Neural crest cell (in vitro differentiated cells): ENCODE results near the gene PDE8B. TPM values are rescaled to one million over a fixed set of nuclear protein-coding genes. Genes with fewer than 3 reads are reported as not detected.

Experiments used
- DNase-seq: peaks from one replicate; pipeline ENCODE4 v3.0.0; 2021; ENCODE audit warnings: low read depth, mixed read lengths, low spot score
- H3K27ac Mint-ChIP-seq: one replicate; pipeline ENCODE4 v1.8.0; 2021; ENCODE audit warnings: mild to moderate bottlenecking, mixed read lengths; ENCODE audit not compliant: unreplicated experiment
- H3K27me3 Mint-ChIP-seq: 2 replicates; pipeline ENCODE4 v1.8.0; 2021; ENCODE audit warnings: low read depth, mild to moderate bottlenecking, mixed read lengths
- H3K36me3 Mint-ChIP-seq: 2 replicates; pipeline ENCODE4 v1.8.0; 2021; ENCODE audit warnings: low read depth, mild to moderate bottlenecking, mixed read lengths
- H3K4me1 Mint-ChIP-seq: 2 replicates; pipeline ENCODE4 v1.8.0; 2021; ENCODE audit warnings: mixed read lengths
- H3K4me3 Mint-ChIP-seq: one replicate; pipeline ENCODE4 v1.8.0; 2021; ENCODE audit warnings: mild to moderate bottlenecking, mixed read lengths
- H3K9me3 Mint-ChIP-seq: 2 replicates; pipeline ENCODE4 v1.8.0; 2021; ENCODE audit warnings: mixed read lengths
- CTCF ChIP-seq: fragments of 200-600 bp; sonication (generic); conservative IDR thresholded peaks from 2 replicates; pipeline ENCODE4 v1.5.0; 2021; ENCODE audit warnings: antibody characterized with exemption, mild to moderate bottlenecking
- total RNA-seq: library from RNA; stranded (reverse); gene quantifications from 2 replicates; pipeline ENCODE4 v1.2.1, GENCODE V29; 2021

The PDE8B gene
- total RNA-seq, 1 donor from 2014 or later: 0.44 TPM

GRCh38 chr5:77262697-77263096, 52.2 kb downstream of the PDE8B start:
- H3K9me3 Mint-ChIP-seq: no peaks in the 10 kb centered on the region
- H3K36me3 Mint-ChIP-seq: no peaks in the 10 kb centered on the region
- H3K4me1 Mint-ChIP-seq: no peaks in the 10 kb centered on the region
- H3K4me3 Mint-ChIP-seq: no peak overlapping the region
- H3K27me3 Mint-ChIP-seq: no peaks in the 10 kb centered on the region
- DNase-seq: no peak
- H3K27ac Mint-ChIP-seq: no peak overlapping the region
- TF ChIP-seq CTCF: no peak

DNA sequence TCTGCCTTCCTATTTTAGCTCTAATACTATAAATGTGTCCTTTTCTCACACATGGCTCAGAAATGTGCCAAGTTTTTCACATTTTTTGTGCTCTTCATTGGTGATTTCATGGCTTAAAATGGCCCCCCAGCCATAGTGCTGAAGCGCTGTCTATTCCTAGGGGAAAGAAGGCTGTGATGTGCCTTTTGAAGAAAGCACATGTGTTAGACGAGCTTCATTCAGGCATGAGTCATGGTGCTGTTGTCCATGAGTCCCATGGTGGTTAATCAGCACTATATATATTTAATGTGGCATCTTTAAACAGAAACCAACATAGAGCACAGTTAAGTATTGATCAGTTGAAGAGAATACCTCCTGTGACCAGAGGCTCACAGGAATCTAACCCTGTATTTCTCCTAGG, 55.8 kb downstream of the PDE8B start:
- TF ChIP-seq CTCF: no peak
- no peak for DNase-seq
- Mint-ChIP-seq H3K36me3 (peaks cover 5% of the 10 kb centered on the region), H3K27ac (no peak overlapping the region), H3K4me1 (no peaks in the 10 kb centered on the region), H3K27me3 (no peaks in the 10 kb centered on the region), H3K4me3 (no peak overlapping the region), H3K9me3 (peaks cover 10% of the 10 kb centered on the region)

GRCh38 chr5:77267496-77267895, 57.0 kb downstream of the PDE8B start:
- H3K27ac Mint-ChIP-seq: no peak overlapping the region
- H3K27me3 Mint-ChIP-seq: no peaks in the 10 kb centered on the region
- H3K4me1 Mint-ChIP-seq: no peaks in the 10 kb centered on the region
- H3K4me3 Mint-ChIP-seq: no peak overlapping the region
- TF ChIP-seq CTCF: no peak
- no peak for DNase-seq
- H3K9me3 Mint-ChIP-seq: peaks cover 10% of the 10 kb centered on the region
- H3K36me3 Mint-ChIP-seq: peaks cover 5% of the 10 kb centered on the region

- Mint-ChIP-seq H3K27me3 (no peaks in the 10 kb centered on the region), H3K4me3 (no peak overlapping the region), H3K9me3 (peaks cover 10% of the 10 kb centered on the region), H3K36me3 (peaks cover 5% of the 10 kb centered on the region), H3K4me1 (no peaks in the 10 kb centered on the region), H3K27ac (no peak overlapping the region)
- no peak for DNase-seq
- no peak for TF ChIP-seq CTCF
These were observed 61.7 kb downstream of the PDE8B start for GRCh38 chr5:77272206-77272605.

DNA sequence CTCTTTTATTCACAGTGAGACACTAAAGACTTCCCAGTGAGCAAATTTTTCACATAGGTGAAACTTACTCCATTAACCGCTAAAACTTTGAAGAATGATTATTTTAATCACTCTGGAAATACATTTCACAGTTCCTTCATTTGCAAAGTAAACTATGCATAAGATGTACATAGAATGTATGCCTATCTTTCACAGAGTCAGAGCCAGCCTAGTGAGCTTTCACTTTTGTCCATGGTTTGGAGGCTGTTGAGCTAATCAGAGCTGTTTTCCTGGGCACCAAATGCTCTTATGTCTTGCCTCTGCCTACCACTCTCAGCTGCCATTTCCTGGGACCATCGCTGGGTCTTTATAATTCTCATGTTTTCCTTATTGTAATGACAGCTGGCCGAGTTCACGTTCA, 67.3 kb downstream of the PDE8B start:
- DNase-seq: no peak
- no peaks in the 10 kb centered on the region for H3K36me3 Mint-ChIP-seq
- no peak overlapping the region for H3K4me3 Mint-ChIP-seq
- no peaks in the 10 kb centered on the region for H3K4me1 Mint-ChIP-seq
- no peak for TF ChIP-seq CTCF
- no peaks in the 10 kb centered on the region for H3K27me3 Mint-ChIP-seq
- no peaks in the 10 kb centered on the region for H3K9me3 Mint-ChIP-seq
- no peak overlapping the region for H3K27ac Mint-ChIP-seq

DNA sequence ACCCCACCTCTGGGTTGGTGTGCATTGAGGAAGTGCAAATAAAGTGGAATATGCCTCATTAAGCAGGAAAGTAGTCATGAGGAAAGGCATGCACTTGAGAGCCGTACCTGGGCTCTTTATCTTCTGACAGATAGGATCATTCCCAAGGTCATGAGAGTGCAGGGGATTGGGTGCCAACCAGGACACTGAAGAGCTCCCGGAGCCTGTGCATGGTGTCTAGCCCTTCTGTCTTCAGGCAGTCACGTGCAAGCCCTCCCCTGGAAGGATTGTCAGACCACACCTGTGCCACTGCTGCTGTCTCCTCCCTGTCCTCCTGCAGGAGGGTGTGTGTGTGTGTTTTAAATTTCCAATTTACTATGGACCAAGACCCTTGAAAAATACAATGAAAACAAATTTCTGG, 69.6 kb downstream of the PDE8B start:
- no peak overlapping the region for H3K27ac Mint-ChIP-seq
- no peaks in the 10 kb centered on the region for H3K36me3 Mint-ChIP-seq
- H3K9me3 Mint-ChIP-seq: no peaks in the 10 kb centered on the region
- no peak for DNase-seq
- no peaks in the 10 kb centered on the region for H3K27me3 Mint-ChIP-seq
- no peak overlapping the region for H3K4me3 Mint-ChIP-seq
- H3K4me1 Mint-ChIP-seq: no peaks in the 10 kb centered on the region
- TF ChIP-seq CTCF: no peak
